Muscle of leg (tissue), 11 donors: ENCODE data around the gene TBL1X. TPM values are rescaled to one million over a fixed set of nuclear protein-coding genes. Genes with fewer than 3 reads are reported as not detected.
"Not testable (repeated sequence)": the region's sequence is repeated elsewhere in the genome, so short reads cannot be mapped to it uniquely, and the experiment has no call there.

ENCODE experiments used
- DNase-seq: peaks from one replicate; pipeline ENCODE4 v3.0.0; 2013
- H3K27ac ChIP-seq: one replicate; pipeline ENCODE4 v1.5.1; 2013; ENCODE audit warnings: mild to moderate bottlenecking, low read length, control low read depth
- H3K27me3 ChIP-seq: one replicate; pipeline ENCODE4 v1.6.1; 2013; ENCODE audit warnings: low read length; ENCODE audit not compliant: control insufficient read depth, insufficient read depth
- H3K36me3 ChIP-seq: one replicate; pipeline ENCODE4 v1.6.1; 2013; ENCODE audit warnings: low read length; ENCODE audit not compliant: control insufficient read depth, insufficient read depth
- H3K4me1 ChIP-seq: one replicate; pipeline ENCODE4 v1.6.1; 2013; ENCODE audit warnings: low read length; ENCODE audit not compliant: control insufficient read depth, insufficient read depth
- H3K4me3 ChIP-seq: one replicate; pipeline ENCODE4 v1.5.1; 2013; ENCODE audit warnings: low read length, control low read depth
- H3K9me3 ChIP-seq: replicated peaks from 2 replicates; pipeline ENCODE4 v1.6.1; 2013; ENCODE audit warnings: low read depth, low read length; ENCODE audit not compliant: control insufficient read depth
- WGBS: methylation state at CpG from one replicate; pipeline ENCODE4 v1.1.5; 2013; ENCODE audit warnings: missing lambda C conversion rate; ENCODE audit not compliant: insufficient coverage; 5-methylcytosine and 5-hydroxymethylcytosine counted together
- polyA plus RNA-seq, 8 donors: library from polyadenylated mRNA; unstranded; fragments of 120-200 nt; gene quantifications; one replicate each; pipeline versions ENCODE4 v1.2.1 to v1.2.3, GENCODE V29; 2013; ENCODE audit warnings: inconsistent platforms in 1 of 8, low replicate concordance in 1 of 8; ENCODE audit not compliant: insufficient read length in 8 of 8, insufficient read depth in 1 of 8
- total RNA-seq: library from RNA; stranded (reverse); fragments of 120-200 nt; gene quantifications from one replicate; pipeline ENCODE4 v1.2.4, GENCODE V29; 2013

TBL1X gene
- total and polyA plus RNA-seq, 9 donors: 7.1 to 19.0 (median 12.1) TPM

DNA sequence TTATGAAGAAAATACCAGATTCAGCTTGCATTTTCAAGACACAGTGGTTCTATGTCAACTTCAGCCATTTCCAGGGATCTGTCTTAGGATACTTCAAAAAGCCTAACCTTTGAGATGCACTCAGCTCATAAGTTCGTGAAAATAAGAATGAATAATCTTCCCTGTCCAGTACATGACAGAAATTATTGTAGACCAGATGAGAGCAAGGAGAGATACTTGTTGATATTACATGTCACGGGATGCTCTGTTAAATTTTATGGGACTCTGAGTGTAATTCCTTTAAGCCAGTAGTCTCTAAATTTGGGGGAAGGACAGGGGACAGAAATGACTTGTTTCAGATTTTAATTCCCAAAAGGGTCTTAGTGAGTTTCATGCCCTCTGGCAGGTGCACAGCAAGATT lies 8.8 kb downstream of the TBL1X start:
- no peak overlapping the region for H3K27ac ChIP-seq
- WGBS: 71% methylated on average over 1 of the region's 2 CpGs
- no peak overlapping the region for H3K4me3 ChIP-seq
- H3K4me1 ChIP-seq: no peaks in the 10 kb centered on the region
- H3K27me3 ChIP-seq: peaks cover 15% of the 10 kb centered on the region
- no peak for DNase-seq
- no peaks in the 10 kb centered on the region for H3K9me3 ChIP-seq
- H3K36me3 ChIP-seq: no peaks in the 10 kb centered on the region

DNA sequence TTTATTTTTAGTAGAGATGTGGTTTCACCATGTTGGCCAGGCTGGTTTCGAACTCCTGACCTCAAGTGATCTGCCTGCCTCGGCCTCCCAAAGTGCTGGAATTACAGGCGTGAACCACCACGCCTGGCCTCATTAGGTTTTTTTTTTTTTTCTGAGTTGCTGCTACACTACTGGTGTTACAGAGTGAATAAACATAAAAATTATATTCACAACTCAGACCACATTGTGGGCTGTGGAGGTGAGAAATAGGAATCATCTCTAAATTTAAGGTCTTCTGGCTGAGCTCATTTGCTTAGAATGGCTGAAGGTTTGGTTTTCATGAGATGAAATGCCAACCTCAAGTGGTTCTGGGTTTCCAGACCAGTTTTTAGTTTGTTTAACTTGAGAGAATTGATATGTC lies 10.6 kb downstream of the TBL1X start:
- WGBS: no CpG with 5 or more reads among the region's 4 CpGs
- not testable (repeated sequence) for H3K27me3 ChIP-seq, H3K4me3 ChIP-seq, DNase-seq, H3K36me3 ChIP-seq, H3K27ac ChIP-seq, H3K4me1 ChIP-seq, H3K9me3 ChIP-seq

DNA sequence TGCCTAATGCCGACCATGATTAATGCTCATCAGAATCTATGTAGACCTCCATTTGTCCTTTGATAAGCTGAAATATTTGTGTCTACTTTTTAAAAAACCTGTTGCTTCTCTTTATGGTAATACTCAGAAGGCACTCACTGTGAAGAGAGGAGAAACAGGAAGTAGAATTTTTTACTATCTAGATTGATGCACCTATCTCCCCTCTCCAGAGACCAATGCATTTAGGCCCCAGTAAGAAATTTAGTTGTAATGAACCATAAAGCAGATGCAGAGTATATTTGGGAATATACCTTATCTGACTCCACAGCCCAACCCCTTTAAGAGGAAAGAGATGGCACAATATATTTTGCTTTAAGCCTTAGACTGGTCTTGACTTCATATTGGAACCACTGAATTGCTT lies 11.1 kb downstream of the TBL1X start:
- Histone ChIP-seq H3K4me1 (no peaks in the 10 kb centered on the region), H3K4me3 (no peak overlapping the region), H3K9me3 (no peaks in the 10 kb centered on the region), H3K27ac (no peak overlapping the region), H3K36me3 (no peaks in the 10 kb centered on the region), H3K27me3 (peaks cover 8% of the 10 kb centered on the region)
- no CpG with 5 or more reads among the region's 1 CpG for WGBS
- no peak for DNase-seq

GRCh38 chrX:9476810-9477575 lies 12.1 kb downstream of the TBL1X start:
- Histone ChIP-seq H3K4me1 (no peaks in the 10 kb centered on the region), H3K9me3 (no peaks in the 10 kb centered on the region), H3K36me3 (no peaks in the 10 kb centered on the region), H3K27me3 (peaks cover 2% of the 10 kb centered on the region), H3K4me3 (no peak overlapping the region), H3K27ac (no peak overlapping the region)
- no CpG with 5 or more reads among the region's 3 CpGs for WGBS
- no peak for DNase-seq

- no peak overlapping the region for H3K4me3 ChIP-seq
- DNase-seq: no peak
- no CpG with 5 or more reads among the region's 2 CpGs for WGBS
- H3K9me3 ChIP-seq: no peaks in the 10 kb centered on the region
- H3K4me1 ChIP-seq: no peaks in the 10 kb centered on the region
- peaks cover 3% of the 10 kb centered on the region for H3K27me3 ChIP-seq
- H3K27ac ChIP-seq: no peak overlapping the region
- no peaks in the 10 kb centered on the region for H3K36me3 ChIP-seq
These were observed 17.6 kb downstream of the TBL1X start for GRCh38 chrX:9482408-9482807.

- H3K4me3 ChIP-seq: no peak overlapping the region
- peaks cover 3% of the 10 kb centered on the region for H3K27me3 ChIP-seq
- no peaks in the 10 kb centered on the region for H3K9me3 ChIP-seq
- DNase-seq: no peak
- H3K27ac ChIP-seq: no peak overlapping the region
- WGBS: no CpG with 5 or more reads among the region's 3 CpGs
- H3K4me1 ChIP-seq: no peaks in the 10 kb centered on the region
- no peaks in the 10 kb centered on the region for H3K36me3 ChIP-seq
These were observed 18.0 kb downstream of the TBL1X start for GRCh38 chrX:9482837-9483236.

DNA sequence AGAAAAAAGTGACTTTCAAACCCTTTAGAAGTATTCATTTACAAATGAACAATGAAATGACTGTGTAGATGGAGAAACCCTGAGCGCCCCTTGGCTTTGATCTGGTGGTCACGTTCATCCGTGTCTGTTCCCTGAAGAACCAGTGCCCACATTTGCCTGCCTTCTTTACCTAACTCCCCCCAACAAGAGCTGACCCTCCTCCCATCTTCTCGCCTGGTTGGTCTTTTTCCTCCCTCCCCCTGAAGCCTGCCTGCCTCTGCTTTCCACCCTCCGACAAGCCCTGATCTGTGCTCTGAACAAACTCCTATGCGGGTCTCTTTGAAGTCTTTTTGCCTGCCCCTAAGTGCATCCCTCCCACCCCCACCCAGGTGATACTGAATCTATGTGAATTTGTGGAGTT lies 18.5 kb downstream of the TBL1X start:
- 58% methylated on average over 4 of the region's 6 CpGs for WGBS
- Histone ChIP-seq H3K36me3 (no peaks in the 10 kb centered on the region), H3K4me1 (no peaks in the 10 kb centered on the region), H3K27me3 (peaks cover 6% of the 10 kb centered on the region), H3K4me3 (no peak overlapping the region), H3K9me3 (no peaks in the 10 kb centered on the region), H3K27ac (no peak overlapping the region)
- no peak for DNase-seq

DNA sequence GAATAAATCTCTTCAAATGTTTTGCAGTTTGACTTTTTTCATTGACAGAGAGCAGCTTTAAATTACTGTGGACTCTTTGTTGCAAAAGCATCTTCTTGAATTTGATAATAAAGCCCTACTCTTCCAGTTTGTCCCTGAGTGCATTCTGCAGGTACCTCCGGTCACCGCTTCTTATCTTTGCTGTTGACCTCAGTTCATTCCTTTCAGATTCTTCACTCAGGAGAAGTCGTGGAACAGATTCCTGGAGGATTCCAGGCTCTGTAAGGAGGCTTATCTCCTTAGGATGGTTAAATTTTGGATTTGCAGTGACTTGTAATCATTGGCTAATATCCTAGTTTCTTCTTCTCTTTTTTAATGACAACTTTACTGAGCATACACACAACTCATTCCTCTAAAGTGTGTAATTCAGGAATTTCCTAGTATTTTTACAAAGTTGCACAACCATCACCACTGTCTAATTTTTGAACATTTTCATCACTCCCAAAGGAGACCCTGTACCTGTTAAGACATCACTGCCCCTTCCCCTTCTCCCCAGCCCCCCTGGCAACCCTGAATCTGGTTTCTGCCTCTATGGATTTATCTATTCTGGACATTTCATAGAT lies 22.0 kb downstream of the TBL1X start:
- no peaks in the 10 kb centered on the region for H3K4me1 ChIP-seq
- no CpG with 5 or more reads among the region's 3 CpGs for WGBS
- H3K27me3 ChIP-seq: peaks cover 6% of the 10 kb centered on the region

GRCh38 chrX:9488586-9488985 lies 23.7 kb downstream of the TBL1X start:
- Histone ChIP-seq H3K36me3 (no peaks in the 10 kb centered on the region), H3K27me3 (peaks cover 3% of the 10 kb centered on the region), H3K4me3 (no peak overlapping the region), H3K27ac (no peak overlapping the region), H3K4me1 (no peaks in the 10 kb centered on the region), H3K9me3 (peaks cover 2% of the 10 kb centered on the region)
- WGBS: 100% methylated on average over 2 of the region's 4 CpGs
- no peak for DNase-seq

More for the DNA sequence above, 22.0 kb downstream of the TBL1X start:
- no peak overlapping the region for H3K27ac ChIP-seq
- DNase-seq: no peak
- H3K4me3 ChIP-seq: no peak overlapping the region
- no peaks in the 10 kb centered on the region for H3K36me3 ChIP-seq
- H3K9me3 ChIP-seq: peaks cover 2% of the 10 kb centered on the region

GRCh38 chrX:9489234-9489633 lies 24.4 kb downstream of the TBL1X start:
- H3K4me1 ChIP-seq: no peaks in the 10 kb centered on the region
- no peak overlapping the region for H3K4me3 ChIP-seq
- H3K27ac ChIP-seq: no peak overlapping the region
- H3K9me3 ChIP-seq: peaks cover 2% of the 10 kb centered on the region
- no peak for DNase-seq
- no peaks in the 10 kb centered on the region for H3K36me3 ChIP-seq
- no CpG with 5 or more reads among the region's 1 CpG for WGBS
- H3K27me3 ChIP-seq: peaks cover 3% of the 10 kb centered on the region
